ENCODE results near the gene MEGF11.

The MEGF11 gene

GRCh38 chr15:66040211-66040892 is 213.2 kb downstream of the MEGF11 start:
- Mint-ChIP-seq H3K4me3 (no peak overlapping the region), H3K27ac (no peak overlapping the region), H3K9me3 (no peaks in the 10 kb centered on the region), H3K4me1 (peaks cover 59% of the 10 kb centered on the region), H3K27me3 (ENCODE audit: low read depth, poor library complexity) (peaks cover 41% of the 10 kb centered on the region), H3K36me3 (ENCODE audit: low read depth) (no peaks in the 10 kb centered on the region)
- TF ChIP-seq CTCF (IDR thresholded peaks at IDR 0.05): no peak
- no peak for DNase-seq

GRCh38 chr15:66039117-66039871 is 214.3 kb downstream of the MEGF11 start:
- H3K9me3 Mint-ChIP-seq: peaks cover 4% of the 10 kb centered on the region

GRCh38 chr15:66038387-66039116 is 215.0 kb downstream of the MEGF11 start:
- Mint-ChIP-seq H3K4me3 (peak overlapping the region; percentile 66), H3K36me3 (ENCODE audit: low read depth) (no peaks in the 10 kb centered on the region), H3K4me1 (peaks cover 59% of the 10 kb centered on the region), H3K9me3 (peaks cover 9% of the 10 kb centered on the region), H3K27me3 (ENCODE audit: low read depth, poor library complexity) (peaks cover 33% of the 10 kb centered on the region), H3K27ac (no peak overlapping the region)
- no peak for TF ChIP-seq CTCF (IDR thresholded peaks at IDR 0.05)
- DNase-seq: no peak

More at GRCh38 chr15:66039117-66039871, 214.3 kb downstream of the MEGF11 start:
- no peak for TF ChIP-seq CTCF (IDR thresholded peaks at IDR 0.05)
- peaks cover 36% of the 10 kb centered on the region for H3K27me3 Mint-ChIP-seq (ENCODE audit: low read depth, poor library complexity)
- H3K27ac Mint-ChIP-seq: no peak overlapping the region
- H3K4me3 Mint-ChIP-seq: peak overlapping the region; percentile 66
- H3K4me1 Mint-ChIP-seq: peaks cover 59% of the 10 kb centered on the region
- no peaks in the 10 kb centered on the region for H3K36me3 Mint-ChIP-seq (ENCODE audit: low read depth)
- DNase-seq: peak; percentile 52

GRCh38 chr15:66036859-66037258 is 216.7 kb downstream of the MEGF11 start:
- Mint-ChIP-seq H3K4me1 (peaks cover 47% of the 10 kb centered on the region), H3K27me3 (ENCODE audit: low read depth, poor library complexity) (peaks cover 33% of the 10 kb centered on the region), H3K27ac (no peak overlapping the region), H3K9me3 (peaks cover 23% of the 10 kb centered on the region), H3K4me3 (no peak overlapping the region), H3K36me3 (ENCODE audit: low read depth) (peaks cover 5% of the 10 kb centered on the region)
- DNase-seq: no peak
- no peak for TF ChIP-seq CTCF (IDR thresholded peaks at IDR 0.05)

- Mint-ChIP-seq H3K27ac (no peak overlapping the region), H3K4me3 (no peak overlapping the region), H3K27me3 (ENCODE audit: low read depth, poor library complexity) (peaks cover 38% of the 10 kb centered on the region), H3K4me1 (peaks cover 43% of the 10 kb centered on the region), H3K36me3 (ENCODE audit: low read depth) (peaks cover 9% of the 10 kb centered on the region), H3K9me3 (peaks cover 32% of the 10 kb centered on the region)
- TF ChIP-seq CTCF (IDR thresholded peaks at IDR 0.05): no peak
- no peak for DNase-seq
Observed at GRCh38 chr15:66035901-66036300, 217.6 kb downstream of the MEGF11 start.

Measured in nephron progenitor cell (in vitro differentiated cells).